CD14-positive monocyte (primary cell): Measurements from ENCODE around the gene OLFM2. TPM values are rescaled to one million over a fixed set of nuclear protein-coding genes. Genes with fewer than 3 reads are reported as not detected.

Experiments
- DNase-seq, 3 donors: peaks; one replicate each; pipeline ENCODE4 v3.0.0-alpha.2; 2011 to 2022
- H2AFZ ChIP-seq: 2 replicates; pipeline ENCODE4 v1.6.0; 2012; ENCODE audit warnings: mild to moderate bottlenecking, low read depth, low read length, inconsistent platforms; ENCODE audit not compliant: insufficient read depth, poor library complexity, severe bottlenecking
- H3K27ac ChIP-seq, 2 donors: 1 replicate in 1 of 2; 2 replicates in 1 of 2; pipeline ENCODE4 v1.5.1; 2012 to 2013; ENCODE audit warnings: low read length in 2 of 2, control low read depth in 1 of 2, inconsistent platforms in 1 of 2, low read depth in 1 of 2, mild to moderate bottlenecking in 1 of 2
- H3K27me3 ChIP-seq, 2 donors: one replicate each; pipeline versions ENCODE4 v1.6.0 to v1.6.1; 2011 to 2013; ENCODE audit warnings: low read length in 2 of 2; ENCODE audit not compliant: control insufficient read depth in 2 of 2, insufficient read depth in 2 of 2
- H3K36me3 ChIP-seq, 2 donors: replicated peaks in 1 of 2; 1 replicate in 1 of 2; 2 replicates in 1 of 2; pipeline versions ENCODE4 v1.5.1 to v1.6.1; 2012 to 2013; ENCODE audit warnings: low read length in 2 of 2, control low read depth in 1 of 2, inconsistent platforms in 1 of 2, mild to moderate bottlenecking in 1 of 2; ENCODE audit not compliant: insufficient read depth in 2 of 2, control insufficient read depth in 1 of 2
- H3K4me1 ChIP-seq, 2 donors: 1 replicate in 1 of 2; 2 replicates in 1 of 2; pipeline versions ENCODE4 v1.5.1 to v1.6.1; 2012 to 2013; ENCODE audit warnings: low read length in 2 of 2, control low read depth in 1 of 2, inconsistent platforms in 1 of 2, mild to moderate bottlenecking in 1 of 2, moderate library complexity in 1 of 2; ENCODE audit not compliant: insufficient read depth in 2 of 2, control insufficient read depth in 1 of 2
- H3K4me2 ChIP-seq: replicated peaks from 2 replicates; pipeline ENCODE3; 2012; ENCODE audit warnings: low read length, moderate library complexity, mild to moderate bottlenecking; ENCODE audit not compliant: poor library complexity, severe bottlenecking; ENCODE audit errors: extremely low read depth
- H3K4me3 ChIP-seq, 3 experiments: fragments of 200-600 bp in 1 of 3; sonication (generic) in 1 of 3; replicated peaks in 1 of 3; 1 replicate in 2 of 3; 2 replicates in 1 of 3; pipeline ENCODE4 v1.5.1; 2011 to 2013; ENCODE audit warnings: low read length in 3 of 3, mild to moderate bottlenecking in 3 of 3, control low read depth in 2 of 3, low read depth in 2 of 3, inconsistent platforms in 1 of 3, moderate library complexity in 1 of 3
- H3K79me2 ChIP-seq: 2 replicates; pipeline ENCODE4 v1.6.0; 2012; ENCODE audit warnings: mild to moderate bottlenecking, control low read depth, inconsistent platforms, low read length, moderate library complexity; ENCODE audit not compliant: insufficient read depth
- H3K9ac ChIP-seq: 2 replicates; pipeline ENCODE4 v1.6.0; 2017; ENCODE audit warnings: low read length, mild to moderate bottlenecking; ENCODE audit not compliant: insufficient read depth, poor library complexity, severe bottlenecking
- H3K9me3 ChIP-seq, 2 donors: replicated peaks in 1 of 2; 1 replicate in 1 of 2; 2 replicates in 1 of 2; pipeline versions ENCODE4 v1.5.1 to v1.6.1; 2012 to 2013; ENCODE audit warnings: low read length in 2 of 2, control low read depth in 1 of 2; ENCODE audit not compliant: control insufficient read depth in 1 of 2, insufficient read depth in 1 of 2
- H4K20me1 ChIP-seq: 2 replicates; pipeline ENCODE4 v1.6.0; 2012; ENCODE audit warnings: mild to moderate bottlenecking, low read length, control low read depth, moderate library complexity; ENCODE audit not compliant: insufficient read depth
- H3K27ac Mint-ChIP-seq, 7 donors: one replicate each; pipeline ENCODE4 v1.8.0; 2020; ENCODE audit warnings: mild to moderate bottlenecking in 7 of 7, mixed read lengths in 7 of 7, moderate library complexity in 6 of 7, inconsistent platforms in 2 of 7
- H3K27me3 Mint-ChIP-seq, 3 donors: one replicate each; pipeline ENCODE4 v1.8.0; 2021 to 2022; ENCODE audit warnings: low read depth in 3 of 3, mild to moderate bottlenecking in 3 of 3, mixed read lengths in 3 of 3, moderate library complexity in 3 of 3, inconsistent platforms in 1 of 3
- H3K36me3 Mint-ChIP-seq, 2 donors: one replicate each; pipeline ENCODE4 v1.8.0; 2020; ENCODE audit warnings: mixed read lengths in 2 of 2, inconsistent platforms in 1 of 2, mild to moderate bottlenecking in 1 of 2
- H3K4me1 Mint-ChIP-seq: one replicate; pipeline ENCODE4 v1.8.0; 2020; ENCODE audit warnings: mild to moderate bottlenecking, mixed read lengths
- H3K4me3 Mint-ChIP-seq, 2 donors: one replicate each; pipeline ENCODE4 v1.8.0; 2020; ENCODE audit warnings: mild to moderate bottlenecking in 2 of 2, mixed read lengths in 2 of 2, moderate library complexity in 1 of 2
- H3K9me3 Mint-ChIP-seq, 7 donors: one replicate each; pipeline ENCODE4 v1.8.0; 2020 to 2022; ENCODE audit warnings: mixed read lengths in 7 of 7, mild to moderate bottlenecking in 6 of 7, moderate library complexity in 6 of 7, inconsistent platforms in 2 of 7
- CTCF ChIP-seq: fragments of 200-600 bp; IDR thresholded peaks from one replicate; pipeline ENCODE4 v1.8.0; 2022; ENCODE audit warnings: antibody characterized with exemption, mild to moderate bottlenecking
- WGBS: methylation state at CpG from one replicate; pipeline ENCODE4 v1.1.5; 2013; ENCODE audit warnings: missing lambda C conversion rate; ENCODE audit not compliant: insufficient coverage; 5-methylcytosine and 5-hydroxymethylcytosine counted together
- intact Hi-C, 2 donors: fragments of 100-400 bp; cut with micrococcal nuclease; formaldehyde crosslinking; loops; one replicate each; pipeline versions ENCODE4 v1.15.0 to v1.15.1; 2023
- polyA plus RNA-seq, 3 donors: library from polyadenylated mRNA; depleted of rRNA in 1 of 3; unstranded in 2 of 3; stranded (reverse) in 1 of 3; fragments of 300-500 nt in 2 of 3; fragments of >200 nt in 1 of 3; fragmentation: Illumina TruSeq in 2 of 3; gene quantifications; 1 replicate in 2 of 3; 2 replicates in 1 of 3; pipeline ENCODE4 v1.2.3, GENCODE V29; 2012 to 2021

Gene OLFM2
- polyA plus RNA-seq, 3 donors, result not detected

- peaks cover 9 to 30% (median 18%) of the 10 kb centered on the region in 7 donors for H3K9me3 Mint-ChIP-seq
- H3K36me3 Mint-ChIP-seq, result peaks cover 7 to 10% of the 10 kb centered on the region in 2 donors
- Histone ChIP-seq H3K9me3 (peaks cover 7 to 26% of the 10 kb centered on the region in 2 donors), H2AFZ (no peak overlapping the region), H3K4me3 (no peak overlapping the region), H3K4me2 (no peak overlapping the region), H3K27me3 (peaks cover 22 to 43% of the 10 kb centered on the region in 2 donors), H3K27ac (no peak overlapping the region), H3K9ac (no peak overlapping the region), H4K20me1 (no peaks in the 10 kb centered on the region), H3K36me3 (no peaks in the 10 kb centered on the region), H3K4me1 (no peaks in the 10 kb centered on the region), H3K79me2 (no peaks in the 10 kb centered on the region)
- intact Hi-C loops, result loop anchor here (5.0 to 10.0 kb wide), 2 partner anchors 90 to 568 kb away; partner anchors contain the start of gene KEAP1 (in 1 of the 2)
- TF ChIP-seq CTCF, result no peak
- peaks cover 47 to 62% (median 53%) of the 10 kb centered on the region in 3 donors for H3K27me3 Mint-ChIP-seq
- H3K27ac Mint-ChIP-seq, result no peak overlapping the region
- WGBS, result 6% methylated on average over 14 of the region's 20 CpGs
- H3K4me1 Mint-ChIP-seq, result peaks cover 11% of the 10 kb centered on the region
- no peak for DNase-seq
- peak overlapping the region in 1 of 2 donors; percentile 82 for H3K4me3 Mint-ChIP-seq
Observed at GRCh38 chr19:9937001-9937411, 691 bp upstream of the OLFM2 start.

GRCh38 chr19:9935506-9936325 is 599 bp downstream of the OLFM2 start:
- Histone ChIP-seq H3K4me1 (no peaks in the 10 kb centered on the region), H3K4me2 (no peak overlapping the region), H3K79me2 (no peaks in the 10 kb centered on the region), H2AFZ (no peak overlapping the region), H4K20me1 (no peaks in the 10 kb centered on the region), H3K27ac (no peak overlapping the region), H3K9ac (no peak overlapping the region), H3K9me3 (peaks cover 7 to 22% of the 10 kb centered on the region in 2 donors), H3K27me3 (peaks cover 22 to 43% of the 10 kb centered on the region in 2 donors), H3K4me3 (no peak overlapping the region), H3K36me3 (no peaks in the 10 kb centered on the region)
- Mint-ChIP-seq H3K27me3 (peaks cover 51 to 63% (median 53%) of the 10 kb centered on the region in 3 donors), H3K27ac (no peak overlapping the region), H3K9me3 (peaks cover 5 to 27% (median 13%) of the 10 kb centered on the region in 7 donors), H3K4me1 (peaks cover 14% of the 10 kb centered on the region), H3K4me3 (peak overlapping the region in 1 of 2 donors; percentile 80), H3K36me3 (peaks cover 7 to 10% of the 10 kb centered on the region in 2 donors)
- no peak for TF ChIP-seq CTCF
- 4% methylated on average over 24 of the region's 44 CpGs for WGBS
- intact Hi-C loops, result loop anchor here (5.0 to 10.0 kb wide), 2 partner anchors 92 to 569 kb away; partner anchors contain the start of gene KEAP1 (in 1 of the 2)
- DNase-seq, result no peak
